Mesendoderm (in vitro differentiated cells): Measurements from ENCODE around the gene COLEC12.

Experiments used
- DNase-seq: peaks from one replicate; pipeline ENCODE4 v3.0.0; 2013
- H2AK5ac ChIP-seq: 2 replicates; pipeline ENCODE4 v1.6.1; 2013; ENCODE audit warnings: low read length, inconsistent platforms
- H2BK120ac ChIP-seq: 2 replicates; pipeline ENCODE4 v1.6.1; 2013; ENCODE audit warnings: low read depth, mild to moderate bottlenecking, low read length, moderate library complexity, mixed read lengths
- H2BK15ac ChIP-seq: replicated peaks from 2 replicates; pipeline ENCODE4 v1.6.1; 2013; ENCODE audit warnings: low read depth, mild to moderate bottlenecking, moderate library complexity
- H2BK5ac ChIP-seq: 2 replicates; pipeline ENCODE4 v1.6.1; 2013; ENCODE audit warnings: low read length, inconsistent platforms
- H3K18ac ChIP-seq: 2 replicates; pipeline ENCODE4 v1.6.1; 2013; ENCODE audit warnings: mild to moderate bottlenecking, low read length, mixed read lengths
- H3K23ac ChIP-seq: one replicate; pipeline ENCODE4 v1.6.1; 2013; ENCODE audit warnings: low read length
- H3K27ac ChIP-seq: 2 replicates; pipeline ENCODE4 v1.5.1; 2013; ENCODE audit warnings: low read depth, mild to moderate bottlenecking, inconsistent platforms, low read length, moderate library complexity
- H3K27me3 ChIP-seq: 2 replicates; pipeline ENCODE4 v1.6.1; 2013; ENCODE audit warnings: low read length, control low read depth, mild to moderate bottlenecking, inconsistent platforms; ENCODE audit not compliant: insufficient read depth, poor library complexity
- H3K36me3 ChIP-seq: 2 replicates; pipeline ENCODE4 v1.6.1; 2013; ENCODE audit warnings: low read length, inconsistent platforms; ENCODE audit not compliant: control insufficient read depth, insufficient read depth
- H3K4ac ChIP-seq: one replicate; pipeline ENCODE4 v1.6.1; 2013; ENCODE audit warnings: low read depth, mild to moderate bottlenecking, low read length, moderate library complexity
- H3K4me1 ChIP-seq: 2 replicates; pipeline ENCODE4 v1.6.1; 2013; ENCODE audit warnings: low read depth, low read length, inconsistent platforms; ENCODE audit not compliant: control insufficient read depth
- H3K4me2 ChIP-seq: 2 replicates; pipeline ENCODE4 v1.6.1; 2013; ENCODE audit warnings: low read length
- H3K4me3 ChIP-seq: 2 replicates; pipeline ENCODE4 v1.5.1; 2013; ENCODE audit warnings: mild to moderate bottlenecking, low read length
- H3K56ac ChIP-seq: one replicate; pipeline ENCODE4 v1.6.1; 2013; ENCODE audit warnings: low read length
- H3K79me1 ChIP-seq: 2 replicates; pipeline ENCODE4 v1.6.1; 2013; ENCODE audit warnings: low read length, inconsistent platforms
- H3K79me2 ChIP-seq: 2 replicates; pipeline ENCODE4 v1.6.1; 2013; ENCODE audit warnings: mild to moderate bottlenecking, low read length; ENCODE audit not compliant: control insufficient read depth, insufficient read depth
- H3K9ac ChIP-seq: 2 replicates; pipeline ENCODE4 v1.6.1; 2013; ENCODE audit warnings: low read length, inconsistent platforms
- H4K5ac ChIP-seq: one replicate; pipeline ENCODE4 v1.6.1; 2013; ENCODE audit warnings: low read length
- H4K8ac ChIP-seq: one replicate; pipeline ENCODE4 v1.6.1; 2013; ENCODE audit warnings: low read depth, mild to moderate bottlenecking, control low read depth, low read length, moderate library complexity
- WGBS: extraction: QIAGEN DNeasy Blood & Tissue Kit; methylation state at CpG from one replicate; pipeline ENCODE4 v1.1.7; 2013; ENCODE audit warnings: low lambda C conversion rate, missing lambda C conversion rate; ENCODE audit not compliant: insufficient coverage; ENCODE audit errors: extremely low coverage; 5-methylcytosine and 5-hydroxymethylcytosine counted together

Gene COLEC12

GRCh38 chr18:512957-513356 lies 12.5 kb upstream of the COLEC12 start:
- Histone ChIP-seq H3K18ac (no peak overlapping the region), H3K23ac (no peak overlapping the region), H3K4me1 (peaks cover 2% of the 10 kb centered on the region), H2AK5ac (no peak overlapping the region), H2BK15ac (no peak overlapping the region), H3K27ac (no peak overlapping the region), H3K9ac (no peak overlapping the region), H3K79me1 (no peaks in the 10 kb centered on the region), H3K56ac (no peak overlapping the region), H2BK120ac (no peak overlapping the region), H3K4ac (no peak overlapping the region), H2BK5ac (no peak overlapping the region), H3K27me3 (no peaks in the 10 kb centered on the region), H3K4me3 (no peak overlapping the region), H3K79me2 (no peaks in the 10 kb centered on the region), H4K8ac (no peak overlapping the region), H3K36me3 (no peaks in the 10 kb centered on the region), H4K5ac (no peak overlapping the region), H3K4me2 (no peak overlapping the region)
- DNase-seq = no peak
- 100% methylated on average over 1 of the region's 9 CpGs for whole genome bisulfite sequencing

GRCh38 chr18:508835-509234 lies 8.3 kb upstream of the COLEC12 start:
- Histone ChIP-seq H3K23ac (no peak overlapping the region), H3K4me2 (no peak overlapping the region), H3K4ac (no peak overlapping the region), H3K4me3 (no peak overlapping the region), H3K36me3 (no peaks in the 10 kb centered on the region), H2AK5ac (no peak overlapping the region), H2BK5ac (no peak overlapping the region), H3K18ac (no peak overlapping the region), H3K9ac (no peak overlapping the region), H3K56ac (no peak overlapping the region), H4K5ac (no peak overlapping the region), H3K79me2 (no peaks in the 10 kb centered on the region), H3K4me1 (peaks cover 5% of the 10 kb centered on the region), H2BK120ac (no peak overlapping the region), H3K27me3 (no peaks in the 10 kb centered on the region), H3K79me1 (no peaks in the 10 kb centered on the region), H3K27ac (no peak overlapping the region), H4K8ac (no peak overlapping the region), H2BK15ac (no peak overlapping the region)
- DNase-seq = no peak
- no CpG with 5 or more reads among the region's 3 CpGs for WGBS

- Histone ChIP-seq H2BK15ac (no peak overlapping the region), H3K4me1 (peaks cover 5% of the 10 kb centered on the region), H3K36me3 (no peaks in the 10 kb centered on the region), H3K27me3 (no peaks in the 10 kb centered on the region), H3K4me3 (no peak overlapping the region), H3K9ac (no peak overlapping the region), H2BK120ac (no peak overlapping the region), H3K56ac (no peak overlapping the region), H2BK5ac (no peak overlapping the region), H4K5ac (no peak overlapping the region), H4K8ac (no peak overlapping the region), H3K23ac (no peak overlapping the region), H3K4ac (no peak overlapping the region), H3K79me2 (no peaks in the 10 kb centered on the region), H3K18ac (no peak overlapping the region), H3K4me2 (no peak overlapping the region), H2AK5ac (no peak overlapping the region), H3K27ac (no peak overlapping the region), H3K79me1 (no peaks in the 10 kb centered on the region)
- DNase-seq = no peak
- WGBS = no CpG with 5 or more reads among the region's 3 CpGs
Measured at GRCh38 chr18:507636-508035, 7.1 kb upstream of the COLEC12 start.

- Histone ChIP-seq H3K36me3 (no peaks in the 10 kb centered on the region), H2AK5ac (no peak overlapping the region), H2BK15ac (no peak overlapping the region), H3K9ac (no peak overlapping the region), H3K4me3 (no peak overlapping the region), H2BK5ac (no peak overlapping the region), H3K4me2 (no peak overlapping the region), H3K79me1 (no peaks in the 10 kb centered on the region), H3K4ac (no peak overlapping the region), H3K56ac (no peak overlapping the region), H3K4me1 (peaks cover 5% of the 10 kb centered on the region), H3K23ac (no peak overlapping the region), H4K8ac (no peak overlapping the region), H3K79me2 (no peaks in the 10 kb centered on the region), H3K27me3 (no peaks in the 10 kb centered on the region), H3K18ac (no peak overlapping the region), H3K27ac (no peak overlapping the region), H2BK120ac (no peak overlapping the region), H4K5ac (no peak overlapping the region)
- WGBS = no CpG with 5 or more reads among the region's 4 CpGs
- no peak for DNase-seq
Measured at GRCh38 chr18:506801-507200, 6.3 kb upstream of the COLEC12 start.

GRCh38 chr18:506264-506663 lies 5.8 kb upstream of the COLEC12 start:
- H3K36me3 ChIP-seq = no peaks in the 10 kb centered on the region
- H3K4me3 ChIP-seq = no peak overlapping the region
- peak; percentile 66 for DNase-seq
- H3K4me1 ChIP-seq = peaks cover 7% of the 10 kb centered on the region
- no peak overlapping the region for H2BK5ac ChIP-seq
- no peak overlapping the region for H3K4me2 ChIP-seq
- no peaks in the 10 kb centered on the region for H3K79me1 ChIP-seq
- H4K5ac ChIP-seq = no peak overlapping the region
- H3K27ac ChIP-seq = no peak overlapping the region
- H2BK15ac ChIP-seq = no peak overlapping the region
- H3K9ac ChIP-seq = no peak overlapping the region
- no peak overlapping the region for H3K4ac ChIP-seq
- no peaks in the 10 kb centered on the region for H3K27me3 ChIP-seq
- no peak overlapping the region for H2BK120ac ChIP-seq
- no peak overlapping the region for H2AK5ac ChIP-seq
- H3K23ac ChIP-seq = no peak overlapping the region
- H3K56ac ChIP-seq = no peak overlapping the region
- no peaks in the 10 kb centered on the region for H3K79me2 ChIP-seq
- no peak overlapping the region for H3K18ac ChIP-seq
- no peak overlapping the region for H4K8ac ChIP-seq
- WGBS = no CpG with 5 or more reads among the region's 1 CpG

- peaks cover 7% of the 10 kb centered on the region for H3K4me1 ChIP-seq
- peak overlapping the region; percentile 79 for H2BK5ac ChIP-seq
- DNase-seq = peak; percentile 55
- no CpG with 5 or more reads among the region's 6 CpGs for WGBS
- no peaks in the 10 kb centered on the region for H3K79me2 ChIP-seq
- no peak overlapping the region for H3K27ac ChIP-seq
- no peak overlapping the region for H3K9ac ChIP-seq
- no peak overlapping the region for H3K4me3 ChIP-seq
- no peak overlapping the region for H4K5ac ChIP-seq
- H3K18ac ChIP-seq = no peak overlapping the region
- no peaks in the 10 kb centered on the region for H3K36me3 ChIP-seq
- peak overlapping the region; percentile 95 for H2AK5ac ChIP-seq
- H3K56ac ChIP-seq = peak overlapping the region; percentile 62
- H2BK15ac ChIP-seq = no peak overlapping the region
- no peak overlapping the region for H3K4me2 ChIP-seq
- H4K8ac ChIP-seq = no peak overlapping the region
- peaks cover 2% of the 10 kb centered on the region for H3K27me3 ChIP-seq
- no peak overlapping the region for H3K23ac ChIP-seq
- no peak overlapping the region for H2BK120ac ChIP-seq
- H3K4ac ChIP-seq = no peak overlapping the region
- no peaks in the 10 kb centered on the region for H3K79me1 ChIP-seq
Measured at GRCh38 chr18:505483-506122, 5.1 kb upstream of the COLEC12 start.
